A673 (cell line): Measurements from ENCODE around the gene MYCBPAP.

Source experiments
- CTCF ChIP-seq: fragments of 300-800, 200-600 bp; sonication (generic); conservative IDR thresholded peaks from 2 replicates; pipeline ENCODE4 v1.5.1; 2017; ENCODE audit warnings: low read depth, mild to moderate bottlenecking, antibody characterized with exemption, low read length, moderate library complexity, mixed read lengths
- EZH2 ChIP-seq: fragments of 200-600 bp; sonication (generic); IDR thresholded peaks from 2 replicates; pipeline ENCODE4 v1.6.1; 2017; ENCODE audit warnings: borderline replicate concordance, low read depth, mild to moderate bottlenecking, mixed read lengths, antibody characterized with exemption, low read length; ENCODE audit not compliant: poor library complexity, severe bottlenecking

GRCh38 chr17:50557630-50558029 lies 49.4 kb downstream of the MYCBPAP start:
- TF ChIP-seq EZH2 (no peak), CTCF (no peak)
